ENCODE measurements around the gene SHISA2.

DNA sequence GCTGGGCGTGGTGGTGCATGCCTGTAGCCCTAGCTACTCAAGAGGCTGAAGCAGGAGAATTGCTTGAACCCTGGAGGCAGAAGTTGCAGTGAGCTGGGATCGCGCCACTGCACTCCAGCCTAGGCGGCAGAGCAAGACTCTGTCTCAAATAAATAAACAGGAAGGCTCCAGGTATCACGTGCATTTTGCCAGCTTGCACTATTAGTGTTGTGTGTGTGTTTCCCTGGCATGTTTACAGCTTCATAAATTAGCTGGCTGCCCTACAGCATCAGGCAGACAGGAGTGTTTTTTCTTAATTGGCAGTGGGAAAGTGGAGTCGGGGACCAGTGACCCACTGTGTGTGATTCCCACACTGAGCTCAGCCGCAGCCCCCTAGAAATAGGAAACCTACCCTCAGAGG lies 32.6 kb downstream of the SHISA2 start:
- TF ChIP-seq SUZ12 (IDR thresholded peaks at IDR 0.05; ENCODE audit: extremely low read depth, insufficient read depth, insufficient read length), result no peak
- no peak for TF ChIP-seq YY1 (IDR thresholded peaks at IDR 0.05; ENCODE audit: insufficient read depth, insufficient read length)
- TF ChIP-seq ZNF274 (IDR thresholded peaks at IDR 0.05; ENCODE audit: low read depth, low read length), result no peak

Data from NT2/D1 (cell line).